ENCODE results near the gene PPP2R5E. TPM values are rescaled to one million over a fixed set of nuclear protein-coding genes. Genes with fewer than 3 reads are reported as not detected.
A peak's percentile ranks its signal among the peaks of the same experiment; 100 is the strongest.
"Not testable (repeated sequence)": the region's sequence is repeated elsewhere in the genome, so short reads cannot be mapped to it uniquely, and the experiment has no call there.

Gene PPP2R5E
- 48.9 TPM for polyA plus RNA-seq (2013, experiment 1 of 2)
- 54.5 TPM for polyA plus RNA-seq (2013, experiment 2 of 2)

- Histone ChIP-seq H3K36me3 (ENCODE audit: control insufficient read depth, insufficient read depth, low read length) (peaks cover 14% of the 10 kb centered on the region), H3K9me3 (ENCODE audit: control insufficient read depth, low read length) (no peaks in the 10 kb centered on the region)
These were observed at the start of gene PPP2R5E for GRCh38 chr14:63543000-63543825. TSS of gene PPP2R5E (minus strand) at chr14:63543377. CDS start at chr14:63539685, 3,692 bp downstream.

DNA sequence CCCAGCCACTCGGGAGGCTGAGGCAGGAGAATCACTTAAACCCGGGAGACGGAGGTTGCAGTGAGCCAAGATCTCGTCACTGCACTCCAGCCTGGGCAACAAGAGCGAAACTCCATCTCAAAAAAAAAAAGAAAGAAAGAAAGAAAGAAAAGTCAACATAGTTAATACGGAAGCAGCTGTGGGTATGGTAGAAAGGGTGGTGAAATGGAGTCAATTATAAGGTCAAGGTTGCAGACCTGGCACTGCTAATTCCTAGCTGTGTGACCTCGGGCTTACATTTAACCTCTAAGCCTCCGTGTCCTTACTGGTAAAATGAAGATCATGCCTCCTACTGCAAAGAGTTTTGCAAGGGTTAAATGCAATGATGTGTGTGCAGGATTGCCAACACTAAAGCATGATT, 39.9 kb upstream of the PPP2R5E start:
- 87 to 95% methylated on average over 3 to 6 of the region's 8 CpGs for WGBS, 2 experiments (ENCODE audit: insufficient coverage in 2 of 2)
- not testable (repeated sequence) for H3K36me3 ChIP-seq (ENCODE audit: control insufficient read depth, insufficient read depth, low read length); H3K27ac ChIP-seq (ENCODE audit: low read depth, low read length, severe bottlenecking); H3K4me1 ChIP-seq (ENCODE audit: control insufficient read depth, insufficient read depth, low read length, poor library complexity, severe bottlenecking); H3K4me3 ChIP-seq (ENCODE audit: extremely low read depth, insufficient read depth, low read length, poor library complexity, severe bottlenecking); H3K9me3 ChIP-seq (ENCODE audit: control insufficient read depth, low read length)

More at GRCh38 chr14:63543000-63543825, at the start of gene PPP2R5E:
- Histone ChIP-seq H3K27ac (ENCODE audit: low read depth, low read length, severe bottlenecking) (peak within 1 kb of the TSS; percentile 87), H3K4me1 (ENCODE audit: control insufficient read depth, insufficient read depth, low read length, poor library complexity, severe bottlenecking) (peaks cover 4% of the 10 kb centered on the region), H3K4me3 (ENCODE audit: extremely low read depth, insufficient read depth, low read length, poor library complexity, severe bottlenecking) (peak within 1 kb of the TSS; percentile 98)
- WGBS, 2 experiments (ENCODE audit: insufficient coverage in 2 of 2) = 1% methylated on average over 60 to 67 of the region's 78 CpGs

DNA sequence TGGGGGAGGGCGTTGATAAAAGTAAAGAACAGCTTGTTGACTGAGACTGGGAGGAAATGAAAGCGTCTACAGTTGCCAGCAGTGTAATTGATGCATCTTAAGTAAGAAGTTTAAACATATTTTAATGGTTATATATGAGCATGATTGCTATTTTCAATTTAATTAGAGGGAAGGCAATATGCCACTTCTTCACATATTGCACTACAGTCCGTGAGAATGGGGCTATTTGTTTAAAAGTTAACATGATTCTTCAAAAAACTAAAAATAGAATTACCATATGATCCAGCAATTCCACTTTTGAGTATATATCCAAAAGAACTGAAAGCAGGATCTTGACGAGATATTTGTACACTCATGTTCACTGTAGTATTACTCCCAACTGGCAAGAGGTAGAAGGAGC, 38.3 kb upstream of the PPP2R5E start:
- Histone ChIP-seq H3K36me3 (ENCODE audit: control insufficient read depth, insufficient read depth, low read length) (no peaks in the 10 kb centered on the region), H3K9me3 (ENCODE audit: control insufficient read depth, low read length) (no peaks in the 10 kb centered on the region), H3K4me1 (ENCODE audit: control insufficient read depth, insufficient read depth, low read length, poor library complexity, severe bottlenecking) (no peaks in the 10 kb centered on the region), H3K27ac (ENCODE audit: low read depth, low read length, severe bottlenecking) (no peak overlapping the region), H3K4me3 (ENCODE audit: extremely low read depth, insufficient read depth, low read length, poor library complexity, severe bottlenecking) (no peak overlapping the region)
- WGBS, 2 experiments (ENCODE audit: insufficient coverage in 2 of 2) = 82% methylated on average over 2 of the region's 4 CpGs; no CpG with 5 or more reads in 1 of the 2 experiments

- Histone ChIP-seq H3K4me1 (ENCODE audit: control insufficient read depth, insufficient read depth, low read length, poor library complexity, severe bottlenecking) (peaks cover 5% of the 10 kb centered on the region), H3K27ac (ENCODE audit: low read depth, low read length, severe bottlenecking) (no peak overlapping the region), H3K4me3 (ENCODE audit: extremely low read depth, insufficient read depth, low read length, poor library complexity, severe bottlenecking) (no peak overlapping the region), H3K9me3 (ENCODE audit: control insufficient read depth, low read length) (no peaks in the 10 kb centered on the region), H3K36me3 (ENCODE audit: control insufficient read depth, insufficient read depth, low read length) (no peaks in the 10 kb centered on the region)
- no CpG with 5 or more reads among the region's 1 CpG for WGBS, 2 experiments (ENCODE audit: insufficient coverage in 2 of 2)
These were observed 35.1 kb upstream of the PPP2R5E start for GRCh38 chr14:63578300-63578699.

GRCh38 chr14:63573581-63573980, 30.4 kb upstream of the PPP2R5E start:
- H3K4me1 ChIP-seq (ENCODE audit: control insufficient read depth, insufficient read depth, low read length, poor library complexity, severe bottlenecking) = peaks cover 8% of the 10 kb centered on the region
- WGBS, 2 experiments (ENCODE audit: insufficient coverage in 2 of 2) = 100% methylated on average over 2 to 3 of the region's 4 CpGs
- H3K9me3 ChIP-seq (ENCODE audit: control insufficient read depth, low read length) = no peaks in the 10 kb centered on the region
- no peaks in the 10 kb centered on the region for H3K36me3 ChIP-seq (ENCODE audit: control insufficient read depth, insufficient read depth, low read length)
- no peak overlapping the region for H3K27ac ChIP-seq (ENCODE audit: low read depth, low read length, severe bottlenecking)
- no peak overlapping the region for H3K4me3 ChIP-seq (ENCODE audit: extremely low read depth, insufficient read depth, low read length, poor library complexity, severe bottlenecking)

GRCh38 chr14:63565448-63565847, 22.3 kb upstream of the PPP2R5E start:
- 67% methylated on average over 1 of the region's 3 CpGs; no CpG with 5 or more reads in 1 of the 2 experiments for WGBS, 2 experiments (ENCODE audit: insufficient coverage in 2 of 2)

DNA sequence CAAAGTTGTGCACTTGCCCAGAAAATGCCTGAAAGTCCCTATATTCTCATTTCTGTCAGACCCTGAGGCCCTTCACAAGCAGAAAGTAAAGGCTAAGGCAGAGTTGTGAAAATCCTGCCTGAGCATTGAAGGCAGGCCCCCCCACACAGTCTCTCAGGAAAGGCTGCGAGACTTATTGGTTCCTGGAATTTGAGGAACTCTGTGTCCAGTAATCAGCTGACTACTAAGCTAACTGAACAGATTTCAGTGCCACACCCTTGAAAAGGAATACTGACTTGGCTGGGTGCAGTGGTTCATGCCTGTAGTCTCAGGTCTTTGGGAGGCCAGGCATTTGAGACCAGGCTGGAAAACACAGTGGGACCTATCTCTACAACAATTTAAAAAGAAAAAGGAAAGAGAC, 21.1 kb upstream of the PPP2R5E start:
- 75 to 100% methylated on average over 1 of the region's 1 CpG for WGBS, 2 experiments (ENCODE audit: insufficient coverage in 2 of 2)
- Histone ChIP-seq H3K27ac (ENCODE audit: low read depth, low read length, severe bottlenecking) (peak overlapping the region; percentile 53), H3K36me3 (ENCODE audit: control insufficient read depth, insufficient read depth, low read length) (no peaks in the 10 kb centered on the region), H3K9me3 (ENCODE audit: control insufficient read depth, low read length) (no peaks in the 10 kb centered on the region), H3K4me1 (ENCODE audit: control insufficient read depth, insufficient read depth, low read length, poor library complexity, severe bottlenecking) (peaks cover 11% of the 10 kb centered on the region), H3K4me3 (ENCODE audit: extremely low read depth, insufficient read depth, low read length, poor library complexity, severe bottlenecking) (no peak overlapping the region)

More at GRCh38 chr14:63565448-63565847, 22.3 kb upstream of the PPP2R5E start:
- H3K4me1 ChIP-seq (ENCODE audit: control insufficient read depth, insufficient read depth, low read length, poor library complexity, severe bottlenecking) = peaks cover 11% of the 10 kb centered on the region
- no peak overlapping the region for H3K27ac ChIP-seq (ENCODE audit: low read depth, low read length, severe bottlenecking)
- H3K4me3 ChIP-seq (ENCODE audit: extremely low read depth, insufficient read depth, low read length, poor library complexity, severe bottlenecking) = no peak overlapping the region
- H3K9me3 ChIP-seq (ENCODE audit: control insufficient read depth, low read length) = no peaks in the 10 kb centered on the region
- no peaks in the 10 kb centered on the region for H3K36me3 ChIP-seq (ENCODE audit: control insufficient read depth, insufficient read depth, low read length)

DNA sequence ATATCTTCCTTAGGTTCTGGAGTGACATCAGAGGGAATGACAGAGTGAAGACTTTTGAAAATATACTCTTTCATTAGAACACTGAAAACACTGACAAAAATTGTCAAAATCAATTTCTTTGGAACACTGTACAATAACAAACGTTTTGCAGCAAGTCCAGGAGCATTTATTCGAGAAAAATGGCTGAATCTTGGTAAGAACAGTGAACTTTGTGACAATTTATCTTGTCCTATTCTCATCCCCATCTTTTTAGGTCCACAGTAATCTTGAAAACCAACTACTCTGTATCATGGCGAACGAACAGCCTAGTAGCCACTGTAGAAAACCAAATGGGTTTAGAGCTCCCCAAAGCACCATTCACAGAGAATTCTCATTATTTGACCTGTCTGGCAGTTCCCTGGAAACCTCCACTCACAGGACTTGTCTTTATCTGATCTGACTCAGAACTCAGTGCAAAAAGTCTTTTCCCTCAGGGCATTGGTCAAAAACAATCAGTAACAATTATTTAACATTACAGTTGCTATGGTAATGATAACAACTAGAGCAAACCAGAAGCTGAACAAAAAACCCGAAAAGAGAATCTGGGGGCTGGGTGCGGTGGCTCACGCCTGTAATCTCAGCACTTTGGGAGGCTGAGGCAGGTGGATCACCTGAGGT, 20.3 kb upstream of the PPP2R5E start:
- peaks cover 11% of the 10 kb centered on the region for H3K4me1 ChIP-seq (ENCODE audit: control insufficient read depth, insufficient read depth, low read length, poor library complexity, severe bottlenecking)
- WGBS, 2 experiments (ENCODE audit: insufficient coverage in 2 of 2) = 91 to 95% methylated on average over 6 to 7 of the region's 7 CpGs
- H3K4me3 ChIP-seq (ENCODE audit: extremely low read depth, insufficient read depth, low read length, poor library complexity, severe bottlenecking) = no peak overlapping the region
- H3K9me3 ChIP-seq (ENCODE audit: control insufficient read depth, low read length) = no peaks in the 10 kb centered on the region
- peak overlapping the region; percentile 47 for H3K27ac ChIP-seq (ENCODE audit: low read depth, low read length, severe bottlenecking)
- no peaks in the 10 kb centered on the region for H3K36me3 ChIP-seq (ENCODE audit: control insufficient read depth, insufficient read depth, low read length)

- Histone ChIP-seq H3K27ac (ENCODE audit: low read depth, low read length, severe bottlenecking) (no peak overlapping the region), H3K9me3 (ENCODE audit: control insufficient read depth, low read length) (no peaks in the 10 kb centered on the region), H3K4me1 (ENCODE audit: control insufficient read depth, insufficient read depth, low read length, poor library complexity, severe bottlenecking) (peaks cover 11% of the 10 kb centered on the region), H3K4me3 (ENCODE audit: extremely low read depth, insufficient read depth, low read length, poor library complexity, severe bottlenecking) (no peak overlapping the region), H3K36me3 (ENCODE audit: control insufficient read depth, insufficient read depth, low read length) (no peaks in the 10 kb centered on the region)
- WGBS, 2 experiments (ENCODE audit: insufficient coverage in 2 of 2) = 89 to 100% methylated on average over 1 of the region's 3 CpGs
These were observed 19.2 kb upstream of the PPP2R5E start for GRCh38 chr14:63562405-63562804.

DNA sequence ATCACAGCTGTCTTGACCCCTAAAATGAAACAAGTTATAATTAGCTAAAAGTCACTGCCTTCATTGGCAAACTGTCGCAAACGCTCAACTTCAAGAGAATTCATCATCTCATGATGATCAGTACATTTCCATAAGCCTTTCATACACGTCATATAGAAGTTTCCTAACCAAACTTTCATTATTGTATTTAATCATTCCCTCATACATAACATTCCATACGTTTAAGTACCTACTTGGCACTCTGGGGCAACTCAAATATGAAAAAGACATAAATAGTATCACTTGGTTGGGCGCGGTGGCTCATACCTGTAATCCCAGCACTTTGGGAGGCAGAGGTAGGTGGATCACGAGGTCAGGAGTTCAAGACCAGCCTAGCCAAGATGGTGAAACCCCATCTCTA, 12.4 kb upstream of the PPP2R5E start:
- H3K9me3 ChIP-seq (ENCODE audit: control insufficient read depth, low read length) = no peaks in the 10 kb centered on the region
- 84 to 89% methylated on average over 3 to 4 of the region's 7 CpGs for WGBS, 2 experiments (ENCODE audit: insufficient coverage in 2 of 2)
- H3K4me1 ChIP-seq (ENCODE audit: control insufficient read depth, insufficient read depth, low read length, poor library complexity, severe bottlenecking) = no peaks in the 10 kb centered on the region
- no peaks in the 10 kb centered on the region for H3K36me3 ChIP-seq (ENCODE audit: control insufficient read depth, insufficient read depth, low read length)
- no peak overlapping the region for H3K4me3 ChIP-seq (ENCODE audit: extremely low read depth, insufficient read depth, low read length, poor library complexity, severe bottlenecking)
- no peak overlapping the region for H3K27ac ChIP-seq (ENCODE audit: low read depth, low read length, severe bottlenecking)

All from mesodermal cell (in vitro differentiated cells).